HCT116 (cell line): Measurements from ENCODE around the gene SLC6A7. TPM values are rescaled to one million over a fixed set of nuclear protein-coding genes. Genes with fewer than 3 reads are reported as not detected.

Experiments used
- ATAC-seq: fragments of 200-7000 bp; cut with Tn5 transposase; 2 replicates; pipeline ENCODE4 v1.9.1; 2020; ENCODE audit warnings: mild to moderate bottlenecking, moderate library complexity
- BruUV-seq: library from RNA; stranded (reverse); fragments of 400-500 nt; replicated peaks from 2 replicates; lab custom pipeline; 2021; lab: Mats Ljungman, UMichigan
- CTCF ChIA-PET: fragments of 300-600 bp; sonication (Branson Sonifier 250); formaldehyde crosslinking; loops from one replicate; lab custom pipeline; 2021; ENCODE audit warnings: antibody characterized with exemption; lab: Charles Lee
- POLR2A ChIA-PET: fragments of 300-600, 350-600 bp; sonication (Branson Sonifier 250); formaldehyde crosslinking; loops from one replicate; lab custom pipeline; 2021; ENCODE audit warnings: antibody characterized with exemption; lab: Charles Lee
- RAD21 ChIA-PET, 2 experiments: fragments of 300-600 bp; sonication (Branson Sonifier 250); formaldehyde crosslinking; loops; one replicate each; lab custom pipeline; 2023; ENCODE audit warnings: low total read pairs in 2 of 2; ENCODE audit not compliant: uncharacterized antibody in 2 of 2, unreplicated experiment in 2 of 2, low non-redundant PET in 1 of 2; lab: Charles Lee
- DNase-seq: peaks from one replicate; pipeline ENCODE4 v3.0.0-alpha.2; 2010; ENCODE audit warnings: low read depth, low spot score
- H2AFZ ChIP-seq: fragments of 200-600 bp; shearing (Covaris generic), sonication (generic); 2 replicates; pipeline ENCODE4 v1.6.1; 2017; ENCODE audit warnings: low read depth, mixed run types, mixed read lengths, antibody characterized with exemption, low read length; ENCODE audit not compliant: poor library complexity, severe bottlenecking
- H3K27ac ChIP-seq: 2 replicates; pipeline ENCODE4 v1.5.1; 2012; ENCODE audit warnings: low read depth, low read length
- H3K27me3 ChIP-seq: fragments of 200-600 bp; sonication (generic); 2 replicates; pipeline ENCODE4 v1.6.1; 2016; ENCODE audit warnings: mixed run types, low read length, mixed read lengths; ENCODE audit not compliant: insufficient read depth
- H3K36me3 ChIP-seq, 2 experiments: fragments of 200-500 bp in 1 of 2; fragments of 200-600 bp in 1 of 2; sonication (Bioruptor generic) in 1 of 2; sonication (generic) in 1 of 2; 2 replicates each; pipeline versions ENCODE4 v1.5.1 to v1.6.1; 2014 to 2016; ENCODE audit warnings: low read length in 2 of 2, inconsistent platforms in 1 of 2, mixed read lengths in 1 of 2, mixed run types in 1 of 2; ENCODE audit not compliant: insufficient read depth in 2 of 2, control insufficient read depth in 1 of 2
- H3K4me1 ChIP-seq, 2 experiments: fragments of 200-600 bp in 1 of 2; sonication (generic) in 1 of 2; 2 replicates each; pipeline versions ENCODE4 v1.5.1 to v1.6.1; 2012 to 2017; ENCODE audit warnings: low read length in 2 of 2, inconsistent platforms in 1 of 2, mild to moderate bottlenecking in 1 of 2, mixed read lengths in 1 of 2, mixed run types in 1 of 2, moderate library complexity in 1 of 2; ENCODE audit not compliant: insufficient read depth in 2 of 2, control insufficient read depth in 1 of 2
- H3K4me2 ChIP-seq: fragments of 200-600 bp; sonication (generic); 2 replicates; pipeline ENCODE4 v1.6.1; 2017; ENCODE audit warnings: mixed run types, low read length, mixed read lengths
- H3K4me3 ChIP-seq, 2 experiments: fragments of 200-600 bp in 1 of 2; sonication (generic) in 1 of 2; replicated peaks in 1 of 2; 2 replicates each; pipeline ENCODE4 v1.5.1; 2011 to 2016; ENCODE audit warnings: low read length in 2 of 2, control low read depth in 1 of 2, low read depth in 1 of 2, mild to moderate bottlenecking in 1 of 2, mixed read lengths in 1 of 2, mixed run types in 1 of 2
- H3K79me2 ChIP-seq: fragments of 200-600 bp; sonication (generic); 2 replicates; pipeline ENCODE4 v1.6.1; 2017; ENCODE audit warnings: mild to moderate bottlenecking, mixed run types, low read length, moderate library complexity, mixed read lengths; ENCODE audit not compliant: insufficient read depth
- H3K9ac ChIP-seq: fragments of 200-600 bp; sonication (generic); 2 replicates; pipeline ENCODE4 v1.6.1; 2016; ENCODE audit warnings: low read length, mixed read lengths
- H3K9me2 ChIP-seq: fragments of 200-600 bp; sonication (generic), shearing (Covaris generic); 2 replicates; pipeline ENCODE4 v1.6.1; 2017; ENCODE audit warnings: mixed run types, mild to moderate bottlenecking, moderate library complexity; ENCODE audit not compliant: insufficient read depth
- H3K9me3 ChIP-seq, 2 experiments: fragments of 200-500 bp in 1 of 2; fragments of 200-600 bp in 1 of 2; sonication (Bioruptor generic) in 1 of 2; sonication (generic) in 1 of 2; 2 replicates each; pipeline ENCODE4 v1.6.1; 2014 to 2017; ENCODE audit warnings: low read length in 2 of 2, mixed read lengths in 2 of 2, inconsistent platforms in 1 of 2, low read depth in 1 of 2, mild to moderate bottlenecking in 1 of 2, mixed run types in 1 of 2, moderate library complexity in 1 of 2; ENCODE audit not compliant: control insufficient read depth in 1 of 2, insufficient read depth in 1 of 2
- H4K20me1 ChIP-seq: fragments of 200-600 bp; sonication (generic), shearing (Covaris generic); 2 replicates; pipeline ENCODE4 v1.6.1; 2017; ENCODE audit warnings: mixed run types, mild to moderate bottlenecking, moderate library complexity; ENCODE audit not compliant: insufficient read depth
- CEBPB ChIP-seq: IDR thresholded peaks from 2 replicates; pipeline ENCODE4 v1.6.1; 2012; ENCODE audit warnings: low read depth
- CTCF ChIP-seq, 3 experiments: fragments of 200-600 bp in 1 of 3; sonication (generic) in 1 of 3; IDR thresholded peaks in 2 of 3; conservative IDR thresholded peaks in 1 of 3; 2 replicates each; pipeline ENCODE4 v1.5.1; 2012 to 2017; ENCODE audit warnings: low read depth in 2 of 3, low read length in 2 of 3, antibody characterized with exemption in 1 of 3, borderline replicate concordance in 1 of 3, control low read depth in 1 of 3, mild to moderate bottlenecking in 1 of 3, mixed read lengths in 1 of 3, mixed run types in 1 of 3, moderate library complexity in 1 of 3; ENCODE audit not compliant: insufficient read depth in 1 of 3
- EGR1 ChIP-seq: IDR thresholded peaks from 2 replicates; pipeline ENCODE4 v1.6.1; 2012; ENCODE audit warnings: low read depth
- MAX ChIP-seq: IDR thresholded peaks from 2 replicates; pipeline ENCODE4 v1.6.1; 2012
- POLR2AphosphoS5 ChIP-seq: IDR thresholded peaks from 2 replicates; pipeline ENCODE4 v1.6.1; 2011; ENCODE audit warnings: mild to moderate bottlenecking, low read depth, low read length, moderate library complexity
- TCF7L2 ChIP-seq: IDR thresholded peaks from 2 replicates; pipeline ENCODE4 v1.7.0; 2011; ENCODE audit warnings: borderline replicate concordance, inconsistent platforms; ENCODE audit not compliant: insufficient read depth, insufficient read length; ENCODE audit errors: extremely low read depth
- YY1 ChIP-seq: IDR thresholded peaks from 2 replicates; pipeline ENCODE4 v1.6.1; 2011; ENCODE audit warnings: low read length, low read depth, moderate library complexity, mild to moderate bottlenecking; ENCODE audit not compliant: insufficient replicate concordance; ENCODE audit errors: extremely low read depth
- intact Hi-C: fragments of 100-400 bp; cut with micrococcal nuclease; formaldehyde crosslinking; loops from 2 replicates; pipeline ENCODE4 v1.10.0; 2022
- total RNA-seq: library from RNA; stranded (reverse); gene quantifications from one replicate; pipeline ENCODE4 v1.2.1, GENCODE V29; 2021; ENCODE audit not compliant: unreplicated experiment
- TF ChIP-seq, protein P1 (sequence below): IDR thresholded peaks from 2 replicates; pipeline ENCODE4 v1.6.1; 2012; ENCODE audit warnings: low read depth

Gene SLC6A7
- total RNA-seq, 1 experiment from 2014 or later, result not detected

DNA sequence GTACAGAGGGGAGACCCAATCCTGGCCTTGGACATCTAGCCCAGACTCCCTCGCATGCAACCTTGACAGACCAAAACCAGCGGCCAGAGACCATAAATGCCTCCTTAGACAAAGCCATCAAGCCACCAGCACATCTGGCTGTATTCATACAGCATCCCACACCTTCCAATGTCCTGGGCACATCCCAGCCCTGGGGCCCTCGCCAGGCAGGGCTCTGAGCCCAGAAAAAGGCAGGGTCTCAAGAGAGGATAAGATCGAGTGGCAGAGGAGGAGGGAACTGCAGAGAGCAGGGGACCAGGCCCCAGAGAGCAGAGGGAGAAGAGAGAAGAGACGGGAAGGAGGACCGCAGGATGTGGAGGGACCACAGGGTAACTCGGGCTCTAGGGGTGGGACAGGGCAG lies 54.3 kb downstream of the SLC6A7 start:
- intact Hi-C loops, result no loop called here
- Histone ChIP-seq H3K9ac (no peak overlapping the region), H3K79me2 (no peaks in the 10 kb centered on the region), H3K4me2 (no peak overlapping the region), H3K27me3 (no peaks in the 10 kb centered on the region), H3K4me3 (no peak overlapping the region), H3K36me3 (no peaks in the 10 kb centered on the region), H3K27ac (no peak overlapping the region), H2AFZ (no peak overlapping the region), H3K9me3 (no peaks in the 10 kb centered on the region), H3K9me2 (no peaks in the 10 kb centered on the region), H4K20me1 (no peaks in the 10 kb centered on the region), H3K4me1 (no peaks in the 10 kb centered on the region)
- ChIA-PET POLR2A (no interaction called here), RAD21 (no interaction called here), CTCF (no interaction called here)
- ATAC-seq (no peak), DNase-seq (no peak)
- no peak for TF ChIP-seq MAX
- TF ChIP-seq POLR2AphosphoS5, result no peak
- TF ChIP-seq CEBPB, result no peak
- TF ChIP-seq TCF7L2, result no peak
- no peak for TF ChIP-seq EGR1
- no peak for TF ChIP-seq CTCF (IDR thresholded peaks at IDR 0.05 in 2 of 3, conservative IDR thresholded peaks at IDR 0.05 in 1 of 3; ENCODE audit: borderline replicate concordance in 1 of 3, insufficient read depth in 1 of 3, low read depth in 2 of 3, low read length in 2 of 3)
- no peak for TF ChIP-seq YY1
- TF ChIP-seq, protein P1, sequence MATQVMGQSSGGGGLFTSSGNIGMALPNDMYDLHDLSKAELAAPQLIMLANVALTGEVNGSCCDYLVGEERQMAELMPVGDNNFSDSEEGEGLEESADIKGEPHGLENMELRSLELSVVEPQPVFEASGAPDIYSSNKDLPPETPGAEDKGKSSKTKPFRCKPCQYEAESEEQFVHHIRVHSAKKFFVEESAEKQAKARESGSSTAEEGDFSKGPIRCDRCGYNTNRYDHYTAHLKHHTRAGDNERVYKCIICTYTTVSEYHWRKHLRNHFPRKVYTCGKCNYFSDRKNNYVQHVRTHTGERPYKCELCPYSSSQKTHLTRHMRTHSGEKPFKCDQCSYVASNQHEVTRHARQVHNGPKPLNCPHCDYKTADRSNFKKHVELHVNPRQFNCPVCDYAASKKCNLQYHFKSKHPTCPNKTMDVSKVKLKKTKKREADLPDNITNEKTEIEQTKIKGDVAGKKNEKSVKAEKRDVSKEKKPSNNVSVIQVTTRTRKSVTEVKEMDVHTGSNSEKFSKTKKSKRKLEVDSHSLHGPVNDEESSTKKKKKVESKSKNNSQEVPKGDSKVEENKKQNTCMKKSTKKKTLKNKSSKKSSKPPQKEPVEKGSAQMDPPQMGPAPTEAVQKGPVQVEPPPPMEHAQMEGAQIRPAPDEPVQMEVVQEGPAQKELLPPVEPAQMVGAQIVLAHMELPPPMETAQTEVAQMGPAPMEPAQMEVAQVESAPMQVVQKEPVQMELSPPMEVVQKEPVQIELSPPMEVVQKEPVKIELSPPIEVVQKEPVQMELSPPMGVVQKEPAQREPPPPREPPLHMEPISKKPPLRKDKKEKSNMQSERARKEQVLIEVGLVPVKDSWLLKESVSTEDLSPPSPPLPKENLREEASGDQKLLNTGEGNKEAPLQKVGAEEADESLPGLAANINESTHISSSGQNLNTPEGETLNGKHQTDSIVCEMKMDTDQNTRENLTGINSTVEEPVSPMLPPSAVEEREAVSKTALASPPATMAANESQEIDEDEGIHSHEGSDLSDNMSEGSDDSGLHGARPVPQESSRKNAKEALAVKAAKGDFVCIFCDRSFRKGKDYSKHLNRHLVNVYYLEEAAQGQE, result no peak
- BruUV-seq, result no TSS peak
